RWPE1 (cell line): ENCODE data around the gene LGALS3.

Experiments
- CTCF ChIA-PET: fragments of 350-600 bp; sonication (Branson Sonifier 250); formaldehyde crosslinking; extraction: SDS; loops from one replicate; lab custom pipeline; 2021; lab: Yijun Ruan, JAX
- POLR2A ChIA-PET: fragments of 400-600 bp; formaldehyde crosslinking; extraction: SDS; loops from one replicate; lab custom pipeline; 2020; ENCODE audit warnings: antibody characterized with exemption; ENCODE audit not compliant: low non-redundant PET; lab: Yijun Ruan, JAX
- DNase-seq: peaks from one replicate; pipeline ENCODE4 v3.0.0; 2012; ENCODE audit warnings: low spot score
- H3K27ac ChIP-seq: fragments of 450-650 bp; 2 replicates; pipeline ENCODE4 v1.5.1; 2017
- TF ChIP-seq, protein P1 (sequence below): fragments of 450-650 bp; conservative IDR thresholded peaks from 2 replicates; pipeline ENCODE4 v1.5.1; 2017; ENCODE audit warnings: low read depth, mild to moderate bottlenecking

The LGALS3 gene

DNA sequence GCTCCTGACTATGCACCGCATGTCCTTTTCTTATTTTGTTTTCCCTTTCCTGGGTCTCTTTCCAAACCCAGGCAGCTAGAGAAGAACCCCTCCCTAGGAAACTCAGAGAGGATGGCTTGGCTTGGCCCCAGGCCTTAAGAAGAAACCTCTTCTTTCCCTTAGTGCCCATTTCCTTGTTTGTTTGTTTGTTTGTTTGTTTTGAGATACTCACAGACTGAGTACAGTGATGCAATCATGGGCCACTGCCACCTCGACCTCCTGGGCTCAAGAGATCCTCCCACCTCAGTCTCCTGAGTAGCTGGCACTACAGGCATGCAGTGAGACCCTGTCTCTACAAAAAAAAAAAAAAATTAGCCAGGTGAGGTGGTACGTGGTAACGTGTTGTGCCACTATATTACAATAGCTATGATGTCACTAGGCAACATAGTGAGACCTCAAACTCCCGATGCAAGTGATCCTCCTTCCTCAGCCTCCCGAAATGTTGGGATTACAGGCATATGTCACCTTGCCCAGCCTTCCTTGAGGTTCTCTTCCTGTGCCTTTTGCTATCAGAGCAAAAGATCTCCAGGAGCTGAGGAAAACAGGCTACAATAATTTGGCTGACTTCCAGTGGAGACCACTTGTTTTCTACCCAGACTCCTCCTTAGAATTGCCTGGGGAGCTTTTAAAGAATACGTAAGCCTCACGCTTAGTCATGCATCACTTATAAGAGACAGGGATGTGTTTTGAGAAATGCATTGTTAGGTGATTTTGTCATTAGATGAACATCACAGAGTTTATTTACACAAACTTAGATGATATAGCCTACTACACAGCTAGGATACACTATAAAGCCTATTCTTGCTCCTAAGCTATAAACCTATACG lies 34.5 kb upstream of the LGALS3 start:
- POLR2A ChIA-PET, result no interaction called here
- TF ChIP-seq, protein P1, sequence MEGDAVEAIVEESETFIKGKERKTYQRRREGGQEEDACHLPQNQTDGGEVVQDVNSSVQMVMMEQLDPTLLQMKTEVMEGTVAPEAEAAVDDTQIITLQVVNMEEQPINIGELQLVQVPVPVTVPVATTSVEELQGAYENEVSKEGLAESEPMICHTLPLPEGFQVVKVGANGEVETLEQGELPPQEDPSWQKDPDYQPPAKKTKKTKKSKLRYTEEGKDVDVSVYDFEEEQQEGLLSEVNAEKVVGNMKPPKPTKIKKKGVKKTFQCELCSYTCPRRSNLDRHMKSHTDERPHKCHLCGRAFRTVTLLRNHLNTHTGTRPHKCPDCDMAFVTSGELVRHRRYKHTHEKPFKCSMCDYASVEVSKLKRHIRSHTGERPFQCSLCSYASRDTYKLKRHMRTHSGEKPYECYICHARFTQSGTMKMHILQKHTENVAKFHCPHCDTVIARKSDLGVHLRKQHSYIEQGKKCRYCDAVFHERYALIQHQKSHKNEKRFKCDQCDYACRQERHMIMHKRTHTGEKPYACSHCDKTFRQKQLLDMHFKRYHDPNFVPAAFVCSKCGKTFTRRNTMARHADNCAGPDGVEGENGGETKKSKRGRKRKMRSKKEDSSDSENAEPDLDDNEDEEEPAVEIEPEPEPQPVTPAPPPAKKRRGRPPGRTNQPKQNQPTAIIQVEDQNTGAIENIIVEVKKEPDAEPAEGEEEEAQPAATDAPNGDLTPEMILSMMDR, result no peak
- CTCF ChIA-PET, result interaction anchor here (0.6 to 1.8 kb wide), 3 partner anchors 37 to 397 kb away, joined by 3 to 8 read pairs (median 4); no protein-coding TSS in a partner anchor

DNA sequence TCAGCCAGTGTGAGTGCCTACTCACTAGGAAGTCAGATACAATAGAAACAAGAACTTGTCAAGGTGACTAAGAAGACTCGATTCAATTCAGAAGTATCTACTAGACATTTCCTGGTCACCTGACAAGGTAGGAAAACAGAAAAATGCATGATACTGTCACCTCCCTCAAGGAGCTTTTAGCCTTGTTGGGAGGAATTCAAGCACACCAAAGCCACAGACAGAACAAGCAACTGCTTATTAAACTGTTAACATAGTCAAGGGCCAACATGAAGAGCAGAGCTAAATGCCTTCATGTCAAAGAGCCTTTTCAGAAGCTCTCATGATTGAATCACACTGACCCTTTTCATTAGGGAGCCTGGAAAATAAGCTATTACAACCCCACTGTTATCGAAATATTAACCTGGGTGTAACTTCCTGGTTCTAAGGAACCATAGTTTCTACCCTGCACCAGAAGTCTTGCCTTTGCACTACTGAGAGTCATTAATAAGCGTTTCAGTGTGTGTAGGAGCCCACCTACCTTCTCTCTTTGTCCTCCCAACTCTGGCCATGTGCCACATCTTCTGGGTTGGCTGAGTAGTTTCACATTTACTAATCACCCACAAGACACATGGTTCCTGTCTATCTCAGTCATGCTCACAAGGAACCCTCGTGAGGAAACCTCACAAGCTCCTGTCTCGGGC lies 31.0 kb upstream of the LGALS3 start:
- H3K27ac ChIP-seq, result no peak overlapping the region
- ChIA-PET CTCF (interaction anchor here (0.6 kb wide), 1 partner anchor 173 kb away, joined by 3 read pairs; no protein-coding TSS in a partner anchor), POLR2A (no interaction called here)
- TF ChIP-seq, protein P1, result no peak
- no peak for DNase-seq

More for the DNA sequence above, 34.5 kb upstream of the LGALS3 start:
- no peak overlapping the region for H3K27ac ChIP-seq
- no peak for DNase-seq

DNA sequence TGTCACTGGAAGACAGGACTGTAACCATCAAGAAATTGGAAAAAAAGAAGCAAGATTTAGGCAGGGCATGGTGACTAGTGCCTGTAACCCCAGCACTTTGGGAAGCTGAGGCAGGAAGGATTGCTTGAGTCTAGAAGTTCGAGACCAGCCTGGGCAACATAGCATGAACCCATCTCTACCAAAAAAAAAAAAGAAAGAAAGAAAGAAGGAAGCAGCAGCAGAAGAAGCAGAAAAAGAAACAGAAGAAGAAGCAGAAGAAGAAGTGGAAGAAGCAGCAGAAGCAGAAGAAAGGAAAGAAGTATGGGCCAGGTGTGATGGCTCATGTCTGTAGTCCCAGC lies 30.5 kb upstream of the LGALS3 start:
- POLR2A ChIA-PET, result no interaction called here
- DNase-seq, result no peak
- H3K27ac ChIP-seq, result no peak overlapping the region
- CTCF ChIA-PET, result interaction anchor here (0.6 kb wide), 1 partner anchor 172 kb away, joined by 3 read pairs; no protein-coding TSS in a partner anchor
- TF ChIP-seq, protein P1, result no peak

DNA sequence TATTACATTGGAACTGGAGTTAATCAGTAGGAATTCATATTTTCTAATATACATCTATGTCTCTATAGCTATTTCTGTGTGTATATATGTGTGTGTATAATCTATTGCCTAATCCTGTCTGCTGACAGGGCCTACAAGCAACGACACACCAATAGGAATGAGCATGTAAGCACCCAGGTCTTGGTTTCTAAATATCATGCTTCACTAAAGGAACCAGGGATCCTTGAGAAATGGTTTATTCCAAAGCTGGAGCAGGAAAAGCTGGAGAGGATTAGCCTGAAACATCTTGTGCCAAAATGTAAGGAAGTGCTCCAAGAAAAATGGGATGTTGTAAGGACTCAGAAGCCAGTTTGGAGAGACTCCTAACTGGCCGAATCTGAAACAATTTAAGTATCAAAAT lies 29.3 kb upstream of the LGALS3 start:
- TF ChIP-seq, protein P1, result no peak
- DNase-seq, result no peak
- ChIA-PET CTCF (no interaction called here), POLR2A (no interaction called here)
- no peak overlapping the region for H3K27ac ChIP-seq

DNA sequence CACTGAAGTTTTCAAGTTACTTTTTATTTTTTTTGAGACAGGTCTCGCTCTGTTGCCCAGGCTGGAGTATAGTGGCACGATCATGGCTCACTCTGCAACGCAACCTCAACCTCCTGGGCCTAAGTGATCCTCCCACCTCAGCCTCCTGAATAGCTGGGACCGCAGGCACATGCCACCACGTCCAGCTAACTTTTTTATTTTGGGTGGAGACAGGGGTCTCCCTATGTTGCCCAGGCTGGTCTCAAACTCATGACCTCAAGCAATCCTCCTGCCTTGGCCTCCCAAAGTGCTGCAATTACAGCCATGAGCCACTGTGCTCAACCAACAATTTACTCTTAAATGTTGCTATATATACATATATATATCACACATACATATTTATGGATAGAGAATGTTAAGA lies 27.4 kb upstream of the LGALS3 start:
- TF ChIP-seq, protein P1, result no peak
- DNase-seq, result no peak
- POLR2A ChIA-PET, result no interaction called here
- peak overlapping the region; percentile 93 for H3K27ac ChIP-seq
- CTCF ChIA-PET, result interaction anchor here (2.0 kb wide), 1 partner anchor 17 kb away, joined by 7 read pairs; no protein-coding TSS in a partner anchor

DNA sequence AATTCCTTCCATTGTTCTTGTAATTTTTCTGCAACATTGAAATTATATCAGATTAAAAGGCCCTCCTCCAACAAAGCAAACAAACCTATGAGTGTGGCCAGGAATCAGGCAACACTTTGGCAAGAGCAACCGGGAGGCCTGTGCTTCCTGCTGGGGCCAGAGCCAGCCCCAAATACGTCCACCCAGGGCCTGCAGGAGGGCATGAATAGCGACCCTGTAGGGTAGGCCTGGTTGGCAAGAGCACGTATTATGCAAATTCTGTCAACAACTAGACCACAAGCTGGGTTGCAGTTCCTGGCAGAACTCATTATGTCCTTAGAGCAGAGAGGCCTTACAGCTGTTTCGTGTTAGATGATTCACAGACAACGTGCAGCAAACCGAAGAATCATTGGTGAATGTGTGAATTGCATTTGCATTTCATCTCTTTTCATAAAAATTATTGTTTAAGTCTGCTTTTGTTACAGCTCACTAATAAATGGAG lies 26.9 kb upstream of the LGALS3 start:
- ChIA-PET POLR2A (interaction anchor here (1.5 to 1.8 kb wide), 2 partner anchors 27 to 31 kb away, joined by 4 to 16 read pairs; partner anchors contain the start of gene LGALS3), CTCF (interaction anchor here (0.7 to 2.0 kb wide), 3 partner anchors 17 to 59 kb away, joined by 3 to 7 read pairs (median 4); no protein-coding TSS in a partner anchor)
- peak overlapping the region; percentile 93 for H3K27ac ChIP-seq
- peak; percentile 59 for DNase-seq
- TF ChIP-seq, protein P1, result no peak
